Cardiac fibroblast (primary cell): Measurements from ENCODE around the gene CIROP.
A peak's percentile ranks its signal among the peaks of the same experiment; 100 is the strongest.

Experiments used
- DNase-seq, 2 donors: peaks; one replicate each; pipeline versions ENCODE4 v3.0.0 to v3.0.0-alpha.2; 2010; ENCODE audit warnings: low read depth in 2 of 2
- H3K4me3 ChIP-seq, 2 donors: replicated peaks in 1 of 2; 1 replicate in 1 of 2; 2 replicates in 1 of 2; pipeline ENCODE4 v1.5.1; 2011; ENCODE audit warnings: low read depth in 2 of 2, low read length in 2 of 2, mild to moderate bottlenecking in 2 of 2, moderate library complexity in 1 of 2
- CTCF ChIP-seq: IDR thresholded peaks from one replicate; pipeline ENCODE4 v1.5.1; 2011; ENCODE audit warnings: low read depth, mild to moderate bottlenecking, low read length, inconsistent platforms

The CIROP gene

GRCh38 chr14:23067847-23068788 is 36.7 kb downstream of the CIROP start:
- DNase-seq: no peak
- TF ChIP-seq CTCF: no peak
- H3K4me3 ChIP-seq: peak overlapping the region in 1 of 2 donors; percentile 9

GRCh38 chr14:23066855-23067744 is 37.7 kb downstream of the CIROP start:
- no peak overlapping the region for H3K4me3 ChIP-seq
- TF ChIP-seq CTCF: no peak
- no peak for DNase-seq

GRCh38 chr14:23066368-23066767 is 38.4 kb downstream of the CIROP start:
- no peak for DNase-seq

GRCh38 chr14:23063601-23064000 is 41.2 kb downstream of the CIROP start:
- no peak for TF ChIP-seq CTCF
- no peak for DNase-seq
- H3K4me3 ChIP-seq: no peak overlapping the region

More at GRCh38 chr14:23066368-23066767, 38.4 kb downstream of the CIROP start:
- TF ChIP-seq CTCF: no peak
- H3K4me3 ChIP-seq: no peak overlapping the region

GRCh38 chr14:23062002-23062401 is 42.8 kb downstream of the CIROP start:
- TF ChIP-seq CTCF: no peak
- H3K4me3 ChIP-seq: no peak overlapping the region
- peak; percentile 95 to 96 for DNase-seq

- no peak overlapping the region for H3K4me3 ChIP-seq
- no peak for TF ChIP-seq CTCF
- no peak for DNase-seq
Measured at GRCh38 chr14:23060536-23061260, 44.1 kb downstream of the CIROP start.
